ENCODE data around the gene ABTB1. TPM values are rescaled to one million over a fixed set of nuclear protein-coding genes. Genes with fewer than 3 reads are reported as not detected.

Gene ABTB1
- total and polyA plus RNA-seq, 2 donors (not counting 1 experiment from before 2014, with no cell fraction given) = 141 to 259 TPM

- H3K4me3 ChIP-seq (ENCODE audit: control extremely low read depth in 1 of 5, extremely low read depth in 1 of 5, insufficient read depth in 1 of 5, low read depth in 2 of 5, low read length in 4 of 5) = no peak overlapping the region
- no peaks in the 10 kb centered on the region for H3K79me2 ChIP-seq (ENCODE audit: control insufficient read depth, insufficient read depth, low read length)
- H2AFZ ChIP-seq (ENCODE audit: insufficient read depth, low read depth, low read length, poor library complexity, severe bottlenecking) = no peak overlapping the region
- H3K36me3 ChIP-seq (replicated peaks in 1 of 2; ENCODE audit: control extremely low read depth in 1 of 2, control insufficient read depth in 1 of 2, extremely low read depth in 1 of 2, insufficient read depth in 2 of 2, low read length in 1 of 2) = no peaks in the 10 kb centered on the region
- no peaks in the 10 kb centered on the region for H3K9me3 ChIP-seq (ENCODE audit: control extremely low read depth in 1 of 3, control insufficient read depth in 2 of 3, insufficient read depth in 1 of 3, low read length in 2 of 3)
- ChIA-PET CTCF (interaction anchor here (1.1 to 1.9 kb wide), 6 partner anchors 12 to 323 kb away, joined by 3 to 8 read pairs (median 4); no protein-coding TSS in a partner anchor), POLR2A (no interaction called here)
- no peaks in the 10 kb centered on the region for H3K9me3 Mint-ChIP-seq (ENCODE audit: insufficient read depth)
- no peak overlapping the region for H3K4me2 ChIP-seq (replicated peaks; ENCODE audit: low read depth, low read length, poor library complexity, severe bottlenecking)
- no peak overlapping the region for H3K27ac ChIP-seq (ENCODE audit: low read length in 2 of 2)
- H3K27me3 Mint-ChIP-seq = no peaks in the 10 kb centered on the region
- H3K9ac ChIP-seq (ENCODE audit: low read length) = no peak overlapping the region
- H3K4me1 Mint-ChIP-seq = no peaks in the 10 kb centered on the region
- no peaks in the 10 kb centered on the region for H4K20me1 ChIP-seq (ENCODE audit: control insufficient read depth, insufficient read depth, low read length, poor library complexity, severe bottlenecking)
- H3K27me3 ChIP-seq (replicated peaks in 1 of 4; ENCODE audit: control extremely low read depth in 1 of 4, control insufficient read depth in 3 of 4, insufficient read depth in 4 of 4, low read length in 3 of 4) = no peaks in the 10 kb centered on the region
- DNase-seq (no peak), ATAC-seq (ENCODE audit: low read depth) (no peak)
- no peaks in the 10 kb centered on the region for H3K4me1 ChIP-seq (ENCODE audit: control insufficient read depth in 2 of 2, insufficient read depth in 2 of 2, low read length in 2 of 2)
- intact Hi-C loops (cut with micrococcal nuclease) = no loop called here
- no peak overlapping the region for H3K27ac Mint-ChIP-seq
- H3K4me3 Mint-ChIP-seq = no peak overlapping the region
- TF ChIP-seq CTCF (IDR thresholded peaks at IDR 0.05) (no peak), EZH2 (IDR thresholded peaks at IDR 0.05; ENCODE audit: borderline replicate concordance, insufficient read depth, low read depth, low read length, poor library complexity, severe bottlenecking) (no peak)
These were observed 24.9 kb upstream of the ABTB1 start for GRCh38 chr3:127647845-127648204.

- Histone ChIP-seq H3K4me3 (ENCODE audit: control extremely low read depth in 1 of 5, extremely low read depth in 1 of 5, insufficient read depth in 1 of 5, low read depth in 2 of 5, low read length in 4 of 5) (no peak overlapping the region), H3K79me2 (ENCODE audit: control insufficient read depth, insufficient read depth, low read length) (no peaks in the 10 kb centered on the region), H3K4me2 (replicated peaks; ENCODE audit: low read depth, low read length, poor library complexity, severe bottlenecking) (no peak overlapping the region), H3K27ac (ENCODE audit: low read length in 2 of 2) (no peak overlapping the region), H3K36me3 (replicated peaks in 1 of 2; ENCODE audit: control extremely low read depth in 1 of 2, control insufficient read depth in 1 of 2, extremely low read depth in 1 of 2, insufficient read depth in 2 of 2, low read length in 1 of 2) (no peaks in the 10 kb centered on the region), H3K27me3 (replicated peaks in 1 of 4; ENCODE audit: control extremely low read depth in 1 of 4, control insufficient read depth in 3 of 4, insufficient read depth in 4 of 4, low read length in 3 of 4) (no peaks in the 10 kb centered on the region), H2AFZ (ENCODE audit: insufficient read depth, low read depth, low read length, poor library complexity, severe bottlenecking) (no peak overlapping the region), H4K20me1 (ENCODE audit: control insufficient read depth, insufficient read depth, low read length, poor library complexity, severe bottlenecking) (no peaks in the 10 kb centered on the region), H3K4me1 (ENCODE audit: control insufficient read depth in 2 of 2, insufficient read depth in 2 of 2, low read length in 2 of 2) (no peaks in the 10 kb centered on the region), H3K9ac (ENCODE audit: low read length) (no peak overlapping the region), H3K9me3 (ENCODE audit: control extremely low read depth in 1 of 3, control insufficient read depth in 2 of 3, insufficient read depth in 1 of 3, low read length in 2 of 3) (no peaks in the 10 kb centered on the region)
- H3K4me3 Mint-ChIP-seq = no peak overlapping the region
- intact Hi-C loops (cut with micrococcal nuclease) = no loop called here
- ChIA-PET CTCF (interaction anchor here (2.8 to 5.5 kb wide), 4 partner anchors 75 to 322 kb away, joined by 11 to 22 read pairs (median 17); no protein-coding TSS in a partner anchor), POLR2A (no interaction called here)
- TF ChIP-seq EZH2 (IDR thresholded peaks at IDR 0.05; ENCODE audit: borderline replicate concordance, insufficient read depth, low read depth, low read length, poor library complexity, severe bottlenecking) (no peak), CTCF (IDR thresholded peaks at IDR 0.05) (no peak)
- H3K27me3 Mint-ChIP-seq = no peaks in the 10 kb centered on the region
- no peaks in the 10 kb centered on the region for H3K9me3 Mint-ChIP-seq (ENCODE audit: insufficient read depth)
- DNase-seq (no peak), ATAC-seq (ENCODE audit: low read depth) (no peak)
- WGBS (ENCODE audit: insufficient coverage) = no CpG with 5 or more reads among the region's 4 CpGs
- H3K27ac Mint-ChIP-seq = no peak overlapping the region
- no peaks in the 10 kb centered on the region for H3K4me1 Mint-ChIP-seq
These were observed 22.5 kb upstream of the ABTB1 start for GRCh38 chr3:127650236-127650635.
